Skin epidermis (tissue), 12 donors: ENCODE results near the gene ABCA9.
"Not testable (repeated sequence)": the region's sequence is repeated elsewhere in the genome, so short reads cannot be mapped to it uniquely, and the experiment has no call there.

Experiments
- H3K27ac ChIP-seq, 21 experiments: fragments of 200-600 bp; sonication (generic) in 11 of 21; one replicate each; pipeline ENCODE4 v1.5.0; 2020; ENCODE audit warnings: mild to moderate bottlenecking in 3 of 21, inconsistent platforms in 2 of 21, moderate library complexity in 2 of 21
- H3K4me3 ChIP-seq, 7 experiments: fragments of 200-600 bp; sonication (generic) in 2 of 7; one replicate each; pipeline ENCODE4 v1.5.0; 2020; ENCODE audit warnings: inconsistent platforms in 2 of 7, mild to moderate bottlenecking in 2 of 7, moderate library complexity in 1 of 7

Gene ABCA9

DNA sequence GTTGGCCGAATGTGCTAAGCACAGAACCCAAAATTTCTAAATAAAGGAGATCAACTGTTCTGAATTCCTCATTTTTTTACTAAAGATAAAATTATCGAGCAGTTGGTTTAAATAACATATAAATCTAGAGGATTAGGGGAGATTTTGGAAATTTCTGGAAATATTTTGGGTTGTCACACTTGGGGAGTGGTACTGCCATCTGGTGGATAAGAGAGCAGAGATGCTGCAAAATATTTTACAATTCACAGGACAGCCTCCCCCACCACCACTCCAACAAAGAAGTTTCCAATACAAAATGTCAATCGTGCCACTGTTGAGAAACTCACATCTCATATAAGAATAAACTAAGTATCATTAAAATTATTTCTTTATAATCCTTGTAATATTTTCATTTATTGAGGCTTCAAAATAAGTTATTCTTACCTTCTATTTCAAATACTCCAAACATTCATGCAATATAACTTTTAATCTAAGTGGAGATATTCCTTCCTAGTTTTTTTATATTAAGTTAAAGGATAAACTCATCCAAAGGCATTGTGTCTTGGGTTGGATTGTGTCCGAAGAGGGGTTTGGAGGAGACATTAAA, 88.5 kb downstream of the ABCA9 start:
- no peak overlapping the region for H3K4me3 ChIP-seq
- H3K27ac ChIP-seq: no peak overlapping the region

DNA sequence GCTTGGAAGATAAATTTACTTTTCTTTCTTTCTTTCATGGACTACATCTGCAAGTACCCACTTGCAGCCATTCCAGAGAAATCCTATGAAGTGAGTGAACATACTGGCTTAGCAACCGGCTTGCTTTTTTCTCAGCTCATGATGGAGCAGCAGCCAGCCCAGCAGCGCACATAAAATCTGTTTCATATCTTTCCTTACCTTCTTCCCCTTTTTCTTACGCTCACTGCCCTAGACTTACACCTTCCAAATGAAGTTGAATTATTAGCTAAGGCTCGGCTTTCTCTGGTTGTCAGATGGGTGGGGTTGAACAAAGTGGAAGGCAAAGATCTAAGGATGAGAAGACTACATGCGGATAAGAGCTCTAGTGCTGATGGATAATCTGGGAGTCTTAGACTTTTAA, 91.6 kb downstream of the ABCA9 start:
- H3K4me3 ChIP-seq: no peak overlapping the region
- H3K27ac ChIP-seq: no peak overlapping the region

DNA sequence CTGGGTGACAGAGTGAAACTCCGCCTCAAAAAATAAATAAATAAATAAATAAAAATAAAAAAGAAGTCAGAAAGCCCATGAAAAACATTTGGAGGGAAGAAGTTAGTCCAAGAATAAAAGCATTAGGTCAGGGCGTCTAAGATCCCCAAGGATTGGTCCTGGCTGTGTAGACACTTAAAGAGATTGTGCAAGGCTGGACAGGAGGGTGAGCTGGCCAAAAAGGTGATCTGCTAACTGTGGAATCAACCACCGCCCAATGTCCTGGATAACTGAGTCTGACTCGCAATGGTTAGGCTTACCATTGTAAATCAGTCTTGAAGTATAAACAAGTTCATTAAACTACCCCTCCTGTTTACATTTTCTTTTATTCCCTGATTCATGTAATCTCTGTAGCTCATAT, 96.8 kb downstream of the ABCA9 start:
- no peak overlapping the region for H3K27ac ChIP-seq
- H3K4me3 ChIP-seq: no peak overlapping the region

DNA sequence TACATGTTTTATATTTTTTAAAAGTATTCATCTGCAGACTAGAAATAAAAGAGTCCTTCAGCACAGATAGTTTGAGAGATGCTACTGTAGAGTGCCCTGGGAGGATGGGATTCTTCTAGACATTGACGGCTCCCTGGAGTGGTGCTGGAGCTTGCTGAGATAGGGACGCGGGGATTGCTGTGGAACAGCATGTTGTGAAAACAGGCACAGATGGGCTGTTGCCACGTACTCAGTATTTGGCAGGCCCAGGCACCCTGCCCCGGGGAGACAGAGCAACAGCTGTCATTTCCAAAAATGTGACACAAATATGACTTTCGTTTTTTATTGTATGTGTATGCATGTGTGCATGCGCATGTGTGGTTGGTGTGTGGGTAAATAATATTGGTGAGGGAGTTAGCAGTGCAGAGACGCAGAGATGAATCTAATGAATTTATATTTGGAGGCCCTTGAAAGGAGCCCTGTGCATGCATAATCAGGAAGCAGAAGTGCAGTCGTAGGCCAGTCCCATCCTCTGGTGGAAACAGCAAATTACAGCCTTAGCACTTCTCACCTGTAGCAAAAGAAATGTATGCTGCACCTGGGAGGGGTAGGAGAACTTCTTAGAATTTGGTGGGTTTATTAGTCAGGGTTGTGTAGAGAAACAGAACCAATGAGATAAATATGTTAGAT, 99.4 kb downstream of the ABCA9 start:
- H3K4me3 ChIP-seq: no peak overlapping the region
- no peak overlapping the region for H3K27ac ChIP-seq

DNA sequence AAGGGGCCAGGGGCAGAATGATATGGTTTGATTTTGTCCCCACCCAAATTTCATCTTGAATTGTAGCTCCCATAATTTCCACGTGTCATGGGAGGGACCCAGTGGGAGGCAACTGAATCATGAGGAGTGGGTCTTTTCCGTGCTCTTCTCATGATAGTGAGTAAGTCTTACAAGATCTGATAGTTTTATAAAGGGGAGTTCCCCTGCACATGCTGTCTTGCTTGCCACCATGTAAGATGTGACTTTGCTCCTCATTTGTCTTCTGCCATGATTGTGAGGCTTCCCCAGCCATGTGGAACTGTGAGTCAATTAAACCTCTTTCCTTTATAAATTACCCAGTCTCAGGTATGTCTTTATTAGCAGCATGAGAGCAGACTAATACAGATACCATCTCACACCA, 101.6 kb downstream of the ABCA9 start:
- not testable (repeated sequence) for H3K27ac ChIP-seq, H3K4me3 ChIP-seq

DNA sequence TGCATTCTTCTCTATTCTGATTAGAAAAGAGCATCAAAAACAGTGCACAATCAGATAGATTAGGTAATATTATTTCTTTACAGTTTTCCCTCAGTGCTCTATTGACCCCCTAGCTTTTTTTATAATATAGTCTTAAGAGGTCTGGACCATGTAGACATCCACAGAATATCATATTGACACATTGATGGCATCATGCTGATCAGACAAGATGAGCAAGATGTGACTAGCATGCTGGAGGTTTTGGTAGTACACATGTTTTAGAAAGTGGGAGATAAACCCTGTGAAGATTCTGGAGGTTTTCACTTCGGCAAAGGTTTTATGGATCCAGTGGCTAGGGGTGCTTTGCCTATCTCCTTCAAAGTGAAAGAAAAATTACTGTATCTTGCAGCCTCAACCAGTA, 102.8 kb downstream of the ABCA9 start:
- no peak overlapping the region for H3K4me3 ChIP-seq
- H3K27ac ChIP-seq: no peak overlapping the region

DNA sequence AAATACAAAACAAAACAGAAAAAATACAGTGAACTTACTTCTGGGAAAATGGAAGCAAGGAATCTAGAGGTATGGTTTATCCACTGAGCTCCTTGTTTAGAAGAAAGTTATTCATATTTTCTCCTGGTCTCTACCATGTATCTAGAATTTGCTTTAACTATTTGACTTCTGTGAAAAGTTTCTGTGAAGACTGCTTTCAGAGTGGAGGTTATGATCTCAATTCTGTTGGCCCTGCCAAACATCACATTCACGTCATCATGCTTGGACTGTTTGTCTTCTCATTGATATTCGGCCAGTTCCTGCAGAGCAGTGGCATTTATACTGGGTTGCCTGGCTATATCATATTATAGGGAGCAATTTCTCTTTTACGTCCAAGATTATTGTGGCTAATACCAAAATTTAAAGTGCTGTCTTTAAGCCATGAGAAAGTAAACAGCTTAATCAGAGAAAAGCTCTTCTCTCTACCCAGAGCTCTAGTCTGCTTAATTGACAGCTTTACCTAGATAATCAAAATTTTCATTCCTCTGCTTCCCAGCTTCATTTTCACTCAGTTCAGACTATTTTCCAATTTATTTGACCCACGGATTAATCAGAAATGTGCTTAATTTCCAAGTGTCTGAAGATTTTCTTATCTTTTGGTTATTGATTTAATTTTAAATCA, 105.4 kb downstream of the ABCA9 start, which contains the start of gene ABCA8:
TSS of gene ABCA8 (minus strand) at position 212 of the 661 bp plus-strand sequence. CDS start 13,358 bp downstream, outside the sequence.
- peak within 1 kb of the TSS in 4 of 21 experiments; percentile 0 to 53 (median 15) for H3K27ac ChIP-seq

DNA sequence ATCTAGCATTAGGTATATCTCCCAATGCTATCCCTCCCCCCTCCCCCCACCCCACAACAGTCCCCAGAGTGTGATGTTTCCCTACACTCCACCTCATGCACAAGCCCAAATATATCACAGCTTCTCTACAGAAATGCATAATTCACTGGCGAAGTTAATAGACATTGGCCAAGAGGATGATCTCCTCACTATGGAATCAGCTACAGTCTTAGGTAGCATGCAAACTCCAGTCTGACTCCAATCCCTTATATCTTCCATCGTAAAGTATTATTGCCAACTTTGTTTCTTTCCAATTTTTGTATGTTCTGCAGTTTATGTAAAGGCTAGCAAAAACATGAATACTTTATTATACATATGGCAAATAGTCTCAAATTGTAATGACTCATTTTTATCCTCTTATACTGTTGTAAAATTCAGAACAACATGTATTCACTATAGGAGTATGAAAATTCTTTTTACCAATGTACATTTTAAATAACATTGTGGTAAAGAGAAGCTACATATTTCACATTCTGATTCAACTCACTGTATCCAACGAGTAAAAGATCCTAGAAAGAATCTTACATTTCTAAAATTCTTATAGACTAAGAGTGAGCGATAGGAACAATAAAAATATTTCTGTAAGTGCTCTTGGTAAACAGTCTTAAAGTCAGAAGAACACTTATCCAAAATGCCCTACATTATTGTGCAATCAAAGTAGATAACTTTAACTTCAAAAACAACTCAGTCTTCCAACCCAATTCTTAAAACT, 106.4 kb downstream of the ABCA9 start:
- peak overlapping the region in 3 of 21 experiments; percentile 0 to 17 (median 13) for H3K27ac ChIP-seq
- H3K4me3 ChIP-seq: peak overlapping the region in 2 of 7 experiments; percentile 19 to 24

More for the DNA sequence above, 105.4 kb downstream of the ABCA9 start, which contains the start of gene ABCA8:
- peak within 1 kb of the TSS in 2 of 7 experiments; percentile 19 to 24 for H3K4me3 ChIP-seq

DNA sequence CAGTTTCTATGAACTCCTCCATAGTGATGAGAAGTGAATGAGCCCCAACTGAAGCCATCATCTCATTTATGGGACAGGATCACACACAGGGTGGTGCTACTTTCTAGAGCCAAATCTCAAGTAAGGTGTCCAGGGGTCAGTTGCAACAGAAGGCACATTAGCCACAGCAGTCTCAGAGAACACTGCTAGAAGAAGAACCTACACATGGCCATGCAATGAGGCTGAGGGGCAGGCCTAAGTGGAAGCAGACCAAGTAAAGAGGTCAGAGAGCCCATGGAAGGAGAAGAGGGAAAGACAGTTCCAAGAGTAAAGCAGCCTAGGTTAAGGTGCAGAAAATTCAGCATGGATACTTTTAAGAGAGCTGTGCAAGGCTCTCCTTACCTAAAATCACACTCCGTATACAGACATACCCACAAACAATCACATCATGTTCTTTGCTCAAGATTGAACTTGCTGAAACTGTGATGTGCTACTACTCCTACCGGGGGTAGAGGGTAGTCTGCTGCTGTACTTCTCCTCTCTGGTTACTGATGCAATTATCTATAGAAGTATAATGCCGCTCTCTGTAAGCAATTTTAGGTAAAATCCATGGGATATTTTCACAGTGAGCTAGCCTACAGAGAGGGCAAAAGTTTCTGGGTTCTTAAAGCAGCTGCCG, 107.3 kb downstream of the ABCA9 start:
- peak overlapping the region in 1 of 21 experiments; percentile 32 for H3K27ac ChIP-seq
- peak overlapping the region in 1 of 7 experiments; percentile 24 for H3K4me3 ChIP-seq

DNA sequence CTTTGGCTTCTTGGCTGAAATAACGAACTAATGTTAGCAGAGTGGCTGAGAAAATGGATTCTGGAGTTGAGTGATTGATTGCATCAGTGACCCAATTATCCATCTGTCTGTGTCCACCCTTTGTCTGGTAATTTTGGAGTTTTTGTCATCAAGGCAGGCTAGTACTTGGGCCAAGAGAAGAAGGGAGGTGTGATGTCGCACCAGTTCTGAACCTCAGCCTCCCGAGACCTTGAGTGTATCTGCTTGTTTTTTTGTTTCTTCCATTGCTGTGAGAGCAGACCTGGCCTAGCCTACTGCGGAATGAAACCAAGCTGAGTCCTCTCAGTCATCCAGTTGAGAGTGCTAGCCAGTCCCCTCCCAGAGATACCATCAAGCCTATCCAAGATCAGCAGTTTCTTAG, 110.0 kb downstream of the ABCA9 start:
- H3K4me3 ChIP-seq: no peak overlapping the region
- H3K27ac ChIP-seq: no peak overlapping the region

DNA sequence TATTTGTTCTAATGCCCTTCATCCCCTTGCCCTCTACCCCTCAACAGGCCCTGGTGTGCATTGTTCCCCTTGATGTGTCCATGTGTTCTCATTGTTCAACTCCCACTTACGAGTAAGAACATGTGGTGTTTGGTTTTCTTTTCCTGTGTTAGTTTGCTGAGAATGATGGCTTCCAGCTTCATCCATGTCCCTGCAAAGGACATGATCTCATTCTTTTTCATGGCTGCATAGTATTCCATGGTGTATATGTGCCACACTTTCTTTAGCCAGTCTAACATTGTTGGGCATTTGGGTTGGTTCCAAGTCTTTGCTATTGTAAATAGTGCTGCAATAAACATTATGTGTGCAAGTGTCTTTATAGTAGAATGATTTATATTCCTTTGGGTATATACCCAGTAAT, 112.9 kb downstream of the ABCA9 start:
- H3K27ac ChIP-seq, H3K4me3 ChIP-seq: not testable (repeated sequence)

DNA sequence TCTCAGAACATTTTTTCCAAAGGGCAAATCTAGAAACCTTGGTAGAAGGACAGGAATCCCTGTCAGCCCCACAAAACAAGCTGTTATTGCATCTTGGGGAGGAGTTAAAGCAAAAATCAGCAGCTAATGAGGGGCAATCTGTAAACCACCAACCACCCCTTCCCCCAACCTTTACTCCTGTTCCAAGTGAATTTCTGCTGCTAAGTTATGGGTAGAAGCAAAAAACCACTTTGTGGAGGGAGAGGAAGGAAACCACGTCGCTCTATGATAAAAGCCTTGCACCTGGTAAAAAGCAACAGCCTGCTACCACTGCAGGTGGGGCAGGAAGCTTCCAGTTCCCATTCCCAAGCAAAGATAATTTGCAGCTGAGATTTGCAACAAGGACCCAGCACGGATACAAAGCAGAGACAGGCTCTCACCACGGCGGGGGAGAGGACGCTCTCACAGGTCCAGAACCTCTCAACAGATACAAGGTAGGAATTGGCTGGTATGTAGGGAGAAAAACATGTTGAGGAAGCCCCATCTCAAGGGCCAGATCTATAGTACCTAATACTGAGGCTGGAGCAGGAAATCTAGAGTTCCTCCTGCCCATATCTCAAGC, 116.2 kb downstream of the ABCA9 start:
- Histone ChIP-seq H3K4me3 (no peak overlapping the region), H3K27ac (no peak overlapping the region)

DNA sequence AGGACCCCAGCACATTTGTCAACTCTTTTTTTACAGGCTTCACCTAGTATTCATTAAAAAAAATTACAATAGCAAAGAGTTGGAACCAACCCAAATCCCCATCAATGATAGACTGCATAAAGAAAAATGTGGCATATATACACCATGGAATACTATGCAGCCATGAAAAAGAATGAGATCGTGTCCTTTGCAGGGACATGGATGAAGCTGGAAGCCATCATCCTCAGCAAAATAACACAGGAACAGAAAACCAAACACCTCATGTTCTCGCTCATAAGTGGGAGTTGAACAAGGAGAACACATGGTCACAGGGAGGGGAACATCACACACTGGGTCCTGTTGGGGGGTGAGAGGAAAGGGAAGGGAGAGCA, 116.9 kb downstream of the ABCA9 start:
- H3K4me3 ChIP-seq, H3K27ac ChIP-seq: not testable (repeated sequence)

DNA sequence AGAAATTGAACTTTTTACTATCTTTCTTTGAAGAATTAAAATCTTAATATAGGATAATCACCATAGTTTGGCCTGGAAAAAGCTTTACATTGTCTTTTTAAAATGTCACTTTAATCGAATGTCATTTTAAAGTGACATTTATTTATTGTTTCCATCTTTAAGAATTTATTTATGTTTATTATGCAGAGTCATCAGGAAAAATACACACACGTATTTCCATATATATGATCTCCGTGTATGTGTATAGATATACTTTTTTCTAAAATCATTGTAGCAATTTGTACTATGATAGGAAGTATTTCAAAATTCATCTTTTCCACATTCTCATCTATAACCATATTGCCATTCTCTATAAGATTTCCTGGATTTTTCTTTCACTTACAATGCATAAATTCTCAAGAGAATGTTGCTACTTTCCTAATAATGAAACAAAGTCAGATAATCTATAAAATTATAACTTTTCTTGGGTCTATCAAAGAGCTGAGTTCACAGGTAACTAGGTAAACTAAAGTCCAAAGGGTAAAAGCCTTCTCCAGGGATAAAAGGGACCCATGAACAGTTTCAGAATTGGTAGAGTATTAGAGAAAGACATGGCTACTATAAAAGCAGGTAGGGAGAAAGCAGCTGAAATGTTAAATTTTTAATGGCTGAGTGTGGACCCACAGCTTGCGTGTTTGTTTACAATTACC, 117.5 kb downstream of the ABCA9 start:
- no peak overlapping the region for H3K27ac ChIP-seq
- H3K4me3 ChIP-seq: no peak overlapping the region

DNA sequence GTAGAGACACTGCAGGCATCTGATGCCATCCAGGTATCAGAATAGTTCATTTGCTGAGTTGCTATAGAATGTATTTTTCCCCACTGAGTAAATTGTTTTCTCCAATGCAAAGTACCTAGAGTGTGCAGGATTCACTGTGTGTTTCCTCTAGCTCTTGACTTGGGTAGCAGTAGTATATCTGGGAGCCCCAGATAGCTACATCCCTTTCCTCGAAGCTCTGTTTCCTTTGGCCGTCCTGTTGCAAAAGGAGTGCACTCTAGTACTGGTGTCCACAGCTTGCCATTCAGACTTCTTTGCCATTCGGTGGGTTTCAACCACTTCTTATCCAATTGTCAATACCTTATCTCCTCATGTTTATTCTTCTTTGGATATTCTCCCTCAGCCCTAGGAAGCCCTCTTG, 118.3 kb downstream of the ABCA9 start:
- Histone ChIP-seq H3K27ac (no peak overlapping the region), H3K4me3 (no peak overlapping the region)

DNA sequence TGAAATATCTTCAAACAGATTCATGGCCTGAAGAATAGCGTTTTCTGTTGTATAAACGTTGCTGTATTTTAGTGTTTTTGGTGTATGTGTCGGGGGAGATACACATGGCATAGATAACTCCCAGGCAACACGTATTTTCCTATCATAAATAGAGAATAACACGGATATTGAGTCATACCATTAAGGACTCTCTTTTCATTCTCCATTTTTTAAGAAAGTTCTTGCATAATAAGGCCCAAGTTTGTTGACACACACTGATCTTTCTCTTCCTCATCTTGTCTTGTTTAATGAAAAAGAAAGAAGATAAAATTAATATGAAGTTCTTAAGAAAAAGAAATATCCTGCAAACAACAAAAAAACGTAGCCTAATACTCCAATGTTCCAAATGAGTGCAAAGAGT, 119.0 kb downstream of the ABCA9 start:
- Histone ChIP-seq H3K27ac (no peak overlapping the region), H3K4me3 (no peak overlapping the region)

DNA sequence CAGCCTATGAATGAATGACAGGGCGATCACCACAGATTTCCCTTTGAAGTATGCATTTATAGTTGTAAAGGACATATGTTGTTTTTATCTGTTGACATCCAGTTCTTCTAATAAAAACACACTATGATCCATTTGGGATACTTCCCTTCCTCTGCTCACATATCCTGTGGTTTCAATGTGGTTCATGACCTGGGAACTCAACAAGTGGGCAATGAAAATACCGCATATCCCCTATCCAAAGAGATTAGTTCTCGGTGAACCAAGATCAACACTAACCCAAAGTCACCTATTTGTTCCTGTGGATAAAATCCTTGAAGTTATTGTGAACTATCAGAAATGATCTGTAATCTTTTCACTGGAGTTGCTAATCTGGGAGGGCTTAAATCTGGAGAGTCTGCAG, 121.5 kb downstream of the ABCA9 start:
- no peak overlapping the region for H3K4me3 ChIP-seq
- H3K27ac ChIP-seq: no peak overlapping the region

DNA sequence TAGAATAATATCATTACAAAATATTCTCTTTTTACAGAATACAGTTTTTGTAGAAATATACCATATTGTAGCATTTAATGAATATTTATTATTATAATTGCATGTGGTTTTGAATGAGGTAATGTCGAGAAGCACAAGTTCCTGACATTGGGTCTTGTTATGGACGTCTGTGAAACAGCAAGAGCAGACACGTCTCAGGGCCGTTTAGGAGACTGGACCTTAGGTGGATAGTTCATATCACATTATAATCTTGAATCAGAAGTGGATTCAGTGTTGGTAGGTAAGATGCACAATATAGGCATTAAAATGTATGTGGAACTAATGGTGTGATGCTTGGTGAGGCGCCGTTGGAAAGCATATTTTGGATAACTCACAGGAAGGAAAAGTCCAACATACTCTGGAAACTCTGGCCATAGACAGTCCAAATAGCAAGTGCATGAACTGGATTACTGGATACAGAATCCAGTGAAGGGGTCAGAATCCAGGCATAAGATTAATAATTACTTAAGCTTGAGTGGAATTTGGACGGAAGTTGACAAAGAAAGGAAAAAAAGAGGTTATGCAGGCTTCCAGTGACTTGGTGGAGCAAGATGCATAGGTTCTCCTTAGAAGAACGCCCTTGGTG, 122.7 kb downstream of the ABCA9 start:
- no peak overlapping the region for H3K4me3 ChIP-seq
- H3K27ac ChIP-seq: no peak overlapping the region

DNA sequence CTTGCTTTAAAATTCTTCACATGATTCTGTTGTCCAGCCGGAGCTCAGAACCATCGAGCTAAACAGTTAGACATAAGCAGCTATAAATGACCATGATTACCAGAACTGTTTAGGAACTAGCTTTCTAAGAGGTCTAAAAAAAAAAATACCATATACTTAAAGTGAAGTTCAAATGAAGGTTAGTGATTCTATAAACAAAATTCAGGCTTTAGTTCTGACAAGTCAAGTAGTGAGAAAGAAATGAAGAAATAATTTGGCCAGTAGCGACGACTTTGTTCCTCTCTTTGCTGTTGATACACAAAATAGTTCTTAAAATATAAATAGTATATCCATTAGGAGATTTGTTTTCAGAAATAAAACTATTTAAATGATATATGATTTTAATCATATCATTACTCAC, 133.2 kb downstream of the ABCA9 start:
- no peak overlapping the region for H3K27ac ChIP-seq
- no peak overlapping the region for H3K4me3 ChIP-seq
